Measurements from ENCODE around the gene OSGEP. TPM values are rescaled to one million over a fixed set of nuclear protein-coding genes. Genes with fewer than 3 reads are reported as not detected.

The OSGEP gene
- total RNA-seq, 1 experiment from 2014 or later = 50.8 TPM

DNA sequence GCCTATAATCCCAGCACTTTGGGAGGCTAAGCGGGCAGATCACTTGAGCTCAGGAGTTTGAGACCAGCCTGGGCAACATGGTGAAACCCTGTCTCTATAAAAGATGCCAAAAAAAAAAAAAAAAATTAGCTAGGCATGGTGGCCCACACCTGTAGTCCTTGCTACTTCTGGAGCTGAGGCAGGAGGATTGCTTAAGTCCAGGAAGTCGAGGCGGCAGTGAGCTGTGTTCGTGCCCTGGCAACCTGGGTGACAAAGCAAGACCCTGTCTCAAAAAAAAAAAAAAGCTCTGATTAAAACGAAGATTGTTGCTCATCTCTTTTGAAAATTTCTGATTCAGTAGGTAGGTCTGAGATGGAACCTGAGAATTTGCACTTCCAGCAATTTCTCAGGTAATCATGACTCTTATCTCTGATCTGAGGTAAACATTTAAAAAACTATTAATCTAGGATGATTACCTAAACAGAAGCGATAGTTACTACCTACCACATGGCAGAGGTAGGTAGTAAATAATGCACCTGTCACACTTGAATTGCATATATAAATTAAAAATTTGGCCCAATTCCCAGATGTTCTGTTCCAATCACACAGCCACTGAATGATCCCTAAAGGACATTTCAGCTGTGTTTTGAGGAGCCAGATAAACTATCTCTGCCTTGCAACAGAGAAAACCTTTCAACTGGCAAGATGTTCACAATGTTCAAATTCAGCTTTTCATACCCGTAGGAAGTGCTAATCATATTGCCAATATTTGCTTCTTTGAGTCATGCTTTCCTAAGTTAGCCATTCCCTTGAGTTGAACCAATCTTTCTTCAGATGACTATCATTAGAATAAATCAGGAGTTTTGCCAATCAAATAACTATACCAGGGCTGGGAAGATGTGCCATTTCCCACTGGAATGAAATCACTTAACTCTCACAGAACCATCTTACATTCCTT, 37.1 kb downstream of the OSGEP start:
- Histone ChIP-seq H4K5ac (ENCODE audit: insufficient read length, low read depth, low read length) (no peak overlapping the region), H3T11ph (ENCODE audit: low read length) (no peak overlapping the region), H4K20me1 (ENCODE audit: control insufficient read depth, insufficient read depth, insufficient read length) (no peaks in the 10 kb centered on the region), H3K4me2 (ENCODE audit: insufficient read depth, insufficient read length, low read length) (no peak overlapping the region), H3K27me3 (ENCODE audit: insufficient read depth, low read length) (no peaks in the 10 kb centered on the region), H3K23me2 (ENCODE audit: insufficient read length, low read depth, low read length, poor library complexity, severe bottlenecking) (peaks cover 4% of the 10 kb centered on the region), H3K4ac (ENCODE audit: low read depth, low read length) (no peak overlapping the region), H2BK5ac (ENCODE audit: insufficient read length, low read length) (no peak overlapping the region), H2AFZ (ENCODE audit: low read length) (no peak overlapping the region), H2BK120ac (ENCODE audit: low read depth, low read length, poor library complexity, severe bottlenecking) (no peak overlapping the region), H3K56ac (ENCODE audit: insufficient read length, low read depth, low read length) (no peak overlapping the region), H2BK15ac (ENCODE audit: low read depth, low read length) (no peak overlapping the region), H3K9ac (ENCODE audit: extremely low read depth, insufficient read length, low read length) (no peak overlapping the region), H4K91ac (ENCODE audit: insufficient read length, low read depth, low read length) (no peak overlapping the region), H3K79me2 (ENCODE audit: insufficient read depth, low read length) (no peaks in the 10 kb centered on the region), H3K14ac (ENCODE audit: insufficient read depth, low read length) (no peak overlapping the region), H3K27ac (ENCODE audit: insufficient read length, low read depth, low read length) (no peak overlapping the region), H3K4me1 (ENCODE audit: insufficient read depth, low read length) (no peaks in the 10 kb centered on the region), H4K8ac (replicated peaks; ENCODE audit: insufficient read length, low read depth, low read length) (no peak overlapping the region), H2BK12ac (ENCODE audit: insufficient read length, low read depth, low read length) (no peak overlapping the region), H3K18ac (ENCODE audit: insufficient read length, low read depth, low read length) (no peak overlapping the region), H2BK20ac (ENCODE audit: low read depth, low read length, poor library complexity, severe bottlenecking) (no peak overlapping the region), H3K9me3 (ENCODE audit: control insufficient read depth, low read depth, low read length) (no peaks in the 10 kb centered on the region), H3K79me1 (ENCODE audit: insufficient read depth, low read depth, low read length, poor library complexity, severe bottlenecking) (no peaks in the 10 kb centered on the region), H3K23ac (ENCODE audit: insufficient read length, low read depth, low read length) (no peak overlapping the region), H2AK5ac (ENCODE audit: insufficient read length, low read length) (no peak overlapping the region)
- H3K4me1 Mint-ChIP-seq = peaks cover 20 to 28% of the 10 kb centered on the region in 2 experiments
- H3K27me3 Mint-ChIP-seq (ENCODE audit: low read depth) = no peaks in the 10 kb centered on the region
- H3K4me3 Mint-ChIP-seq = no peak overlapping the region
- no peak for DNase-seq
- TF ChIP-seq, protein P1, sequence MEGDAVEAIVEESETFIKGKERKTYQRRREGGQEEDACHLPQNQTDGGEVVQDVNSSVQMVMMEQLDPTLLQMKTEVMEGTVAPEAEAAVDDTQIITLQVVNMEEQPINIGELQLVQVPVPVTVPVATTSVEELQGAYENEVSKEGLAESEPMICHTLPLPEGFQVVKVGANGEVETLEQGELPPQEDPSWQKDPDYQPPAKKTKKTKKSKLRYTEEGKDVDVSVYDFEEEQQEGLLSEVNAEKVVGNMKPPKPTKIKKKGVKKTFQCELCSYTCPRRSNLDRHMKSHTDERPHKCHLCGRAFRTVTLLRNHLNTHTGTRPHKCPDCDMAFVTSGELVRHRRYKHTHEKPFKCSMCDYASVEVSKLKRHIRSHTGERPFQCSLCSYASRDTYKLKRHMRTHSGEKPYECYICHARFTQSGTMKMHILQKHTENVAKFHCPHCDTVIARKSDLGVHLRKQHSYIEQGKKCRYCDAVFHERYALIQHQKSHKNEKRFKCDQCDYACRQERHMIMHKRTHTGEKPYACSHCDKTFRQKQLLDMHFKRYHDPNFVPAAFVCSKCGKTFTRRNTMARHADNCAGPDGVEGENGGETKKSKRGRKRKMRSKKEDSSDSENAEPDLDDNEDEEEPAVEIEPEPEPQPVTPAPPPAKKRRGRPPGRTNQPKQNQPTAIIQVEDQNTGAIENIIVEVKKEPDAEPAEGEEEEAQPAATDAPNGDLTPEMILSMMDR (conservative IDR thresholded peaks at IDR 0.05) = no peak
- H3K36me3 Mint-ChIP-seq (ENCODE audit: insufficient read depth in 1 of 3, low read depth in 3 of 3) = no peaks in the 10 kb centered on the region
- no CpG with 5 or more reads among the region's 7 CpGs for WGBS (ENCODE audit: extremely low coverage, insufficient read length, low lambda C conversion rate)
- H3K27ac Mint-ChIP-seq = no peak overlapping the region
- H3K9me3 Mint-ChIP-seq = no peaks in the 10 kb centered on the region
